Heart right ventricle (tissue), 16 donors: Measurements from ENCODE around the gene LRG1. TPM values are rescaled to one million over a fixed set of nuclear protein-coding genes. Genes with fewer than 3 reads are reported as not detected.
"Not testable (repeated sequence)": the region's sequence is repeated elsewhere in the genome, so short reads cannot be mapped to it uniquely, and the experiment has no call there.

Source experiments
- ATAC-seq, 8 donors: fragments of 200-7000 bp; cut with Tn5 transposase; one replicate each; pipeline ENCODE4 v1.9.1; 2020; ENCODE audit warnings: mild to moderate bottlenecking in 8 of 8, moderate library complexity in 8 of 8, moderate number of reproducible peaks in 1 of 8
- DNase-seq, 2 donors: peaks; one replicate each; pipeline ENCODE4 v3.0.0-alpha.2; 2020
- H3K27ac ChIP-seq, 10 donors: fragments of 200-600 bp; sonication (generic) in 2 of 10; one replicate each; pipeline versions ENCODE4 v1.5.0 to v1.8.0; 2020 to 2022; ENCODE audit warnings: mild to moderate bottlenecking in 3 of 10
- H3K27me3 ChIP-seq, 7 donors: fragments of 200-600 bp; one replicate each; pipeline ENCODE4 v1.8.0; 2021 to 2022; ENCODE audit warnings: mild to moderate bottlenecking in 2 of 7
- H3K36me3 ChIP-seq, 9 donors: fragments of 200-600 bp; sonication (generic) in 1 of 9; one replicate each; pipeline versions ENCODE4 v1.5.0 to v1.8.0; 2020 to 2022; ENCODE audit warnings: mild to moderate bottlenecking in 2 of 9
- H3K4me1 ChIP-seq, 9 donors: fragments of 200-600 bp; sonication (generic) in 1 of 9; one replicate each; pipeline versions ENCODE4 v1.5.0 to v1.8.0; 2020 to 2022; ENCODE audit warnings: mild to moderate bottlenecking in 4 of 9
- H3K4me3 ChIP-seq, 10 donors: fragments of 200-600 bp; sonication (generic) in 2 of 10; one replicate each; pipeline versions ENCODE4 v1.5.0 to v1.8.0; 2020 to 2022; ENCODE audit warnings: mild to moderate bottlenecking in 7 of 10, moderate library complexity in 2 of 10
- H3K9me3 ChIP-seq, 11 donors: fragments of 200-600 bp in 10 of 11; sonication (generic) in 2 of 11; one replicate each; pipeline versions ENCODE4 v1.5.0 to v1.8.0; 2013 to 2022; ENCODE audit warnings: mild to moderate bottlenecking in 2 of 11, control low read depth in 1 of 11, moderate library complexity in 1 of 11
- CTCF ChIP-seq, 9 donors: fragments of 200-600 bp; sonication (generic) in 2 of 9; IDR thresholded peaks; one replicate each; pipeline versions ENCODE4 v1.5.0 to v1.8.0; 2021 to 2022; ENCODE audit warnings: antibody characterized with exemption in 9 of 9, mild to moderate bottlenecking in 5 of 9, moderate library complexity in 1 of 9
- WGBS, 2 donors: extraction: QIAGEN DNeasy Blood & Tissue Kit; methylation state at CpG; one replicate each; pipeline ENCODE4 v1.1.7; 2013; ENCODE audit warnings: inconsistent platforms in 1 of 2; 5-methylcytosine and 5-hydroxymethylcytosine counted together
- intact Hi-C, 10 donors: fragments of 100-400 bp; cut with DNase I; formaldehyde crosslinking; loops; one replicate each; pipeline versions ENCODE4 v1.11.1 to v1.14.2; 2022
- polyA plus RNA-seq, 2 donors: library from polyadenylated mRNA; stranded (reverse); fragments of 200-250 nt; gene quantifications; one replicate each; pipeline ENCODE4 v1.2.3, GENCODE V29; 2013
- total RNA-seq, 10 donors: library from RNA; stranded (reverse); fragmentation: NEBNext Ultra II Directional in 3 of 10; extraction: Animal tissue kit (Norgen Biotek cat#: 25700) in 3 of 10; gene quantifications; one replicate each; pipeline versions ENCODE4 v1.2.1 to v1.2.4, GENCODE V29; 2021 to 2023
- donor health status: Arrhythmogenic right ventricular cardiomyopathy.
- donor health status: ischemic (EF 13 %, LVEDD 7.1; RV severe dilation, severe dysfunction).
- donor health status: healthy with polysubstance abuse.
- donor health status: DM: no; HTN: yes; CAD: no.
- donor health status: DM: no; HTN: no; CAD: no.
- donor health status: ischemic (EF 25% LVEDD 6.9; RV normal size, moderate dysfunction).
- donor health status: ischemic (EF 25% LVEDD 5.7; RV mildly dilated, moderate dysfunction).
- donor health status: healthy.
- donor health status: DM: yes; HTN: yes; CAD: no.
- donor health status: Ischemic cardiomyopathy.
- donor health status: ischemic (EF 35%, LVEDD 5.7; RV mildly dilated, moderate dysfunction).
- donor health status: nonischemic (EF 11% LVEDD 7.7; RV severe dilation, severe dysfunction).
- donor health status: DM: yes; HTN: yes; CAD: no.
- donor health status: PGD.
- donor health status: ischemic (EF 29% LVEDD 5.4; RV normal size, mild dysfunction).
- donor health status: nonischemic (EF 23%, LVEDD 6.1; RV moderate dilation, normal function).

Gene LRG1
- total and polyA plus RNA-seq, 12 donors: 0.06 to 1.3 (median 0.29) TPM

- ATAC-seq (peak in 1 of 8 donors; percentile 18), DNase-seq (no peak)
- intact Hi-C loops: no loop called here
- H3K9me3 ChIP-seq: peaks cover 0 to 12% (median 0%) of the 10 kb centered on the region in 11 donors
- H3K27me3 ChIP-seq: peaks cover 0 to 3% (median 0%) of the 10 kb centered on the region in 7 donors
- TF ChIP-seq CTCF (IDR thresholded peaks at IDR 0.05): no peak
- 86 to 92% methylated on average over 65 to 77 of the region's 77 CpGs for WGBS, 2 donors
- peak overlapping the region in 3 of 10 donors; percentile 8 to 44 (median 15) for H3K4me3 ChIP-seq
- peak overlapping the region in 2 of 10 donors; percentile 22 to 88 for H3K27ac ChIP-seq
- H3K36me3 ChIP-seq: peaks cover 0 to 27% (median 0%) of the 10 kb centered on the region in 9 donors
- H3K4me1 ChIP-seq: peaks cover 0 to 35% (median 0%) of the 10 kb centered on the region in 9 donors
Observed at GRCh38 chr19:4542896-4543841, 3.3 kb upstream of the LRG1 start.

- peaks cover 0 to 13% (median 0%) of the 10 kb centered on the region in 9 donors for H3K36me3 ChIP-seq
- H3K27me3 ChIP-seq, H3K4me3 ChIP-seq, DNase-seq, intact Hi-C loops, ATAC-seq: not testable (repeated sequence)
- 92 to 94% methylated on average over 12 of the region's 12 CpGs for WGBS, 2 donors
- peak overlapping the region in 1 of 10 donors; percentile 88 for H3K27ac ChIP-seq
- peaks cover 0 to 43% (median 0%) of the 10 kb centered on the region in 9 donors for H3K4me1 ChIP-seq
- H3K9me3 ChIP-seq: peaks cover 0 to 12% (median 0%) of the 10 kb centered on the region in 11 donors
Observed at GRCh38 chr19:4541806-4542145, 1.9 kb upstream of the LRG1 start.

- H3K9me3 ChIP-seq: peaks cover 0 to 12% (median 0%) of the 10 kb centered on the region in 11 donors
- peaks cover 0 to 5% (median 0%) of the 10 kb centered on the region in 7 donors for H3K27me3 ChIP-seq
- WGBS, 2 donors: 78 to 79% methylated on average over 12 of the region's 12 CpGs
- TF ChIP-seq CTCF (IDR thresholded peaks at IDR 0.05): no peak
- no peak for DNase-seq
- H3K36me3 ChIP-seq: peaks cover 0 to 8% (median 0%) of the 10 kb centered on the region in 9 donors
- no peak for ATAC-seq
- peaks cover 0 to 48% (median 3%) of the 10 kb centered on the region in 9 donors for H3K4me1 ChIP-seq
- intact Hi-C loops: no loop called here
- H3K4me3 ChIP-seq: peak overlapping the region in 1 of 10 donors; percentile 2
- H3K27ac ChIP-seq: peak overlapping the region in 1 of 10 donors; percentile 88
Observed at GRCh38 chr19:4541114-4541805, 1.4 kb upstream of the LRG1 start.

GRCh38 chr19:4539169-4539692 is 605 bp downstream of the LRG1 start:
- peaks cover 0 to 67% (median 14%) of the 10 kb centered on the region in 9 donors for H3K4me1 ChIP-seq
- peak overlapping the region in 2 of 10 donors; percentile 9 to 88 for H3K27ac ChIP-seq
- H3K4me3 ChIP-seq: peak overlapping the region in 1 of 10 donors; percentile 37
- intact Hi-C loops: no loop called here
- DNase-seq (no peak), ATAC-seq (no peak)
- 85 to 89% methylated on average over 3 of the region's 3 CpGs for WGBS, 2 donors
- TF ChIP-seq CTCF (IDR thresholded peaks at IDR 0.05): no peak
- H3K36me3 ChIP-seq: no peaks in the 10 kb centered on the region
- peaks cover 0 to 9% (median 0%) of the 10 kb centered on the region in 7 donors for H3K27me3 ChIP-seq
- peaks cover 0 to 12% (median 0%) of the 10 kb centered on the region in 11 donors for H3K9me3 ChIP-seq
